Activated CD8-positive, alpha-beta memory T cell treated with anti-CD3 and anti-CD28 coated beads for 36 hours (primary cell): ENCODE results near the gene CDH5. TPM values are rescaled to one million over a fixed set of nuclear protein-coding genes. Genes with fewer than 3 reads are reported as not detected.

ENCODE experiments used
- CTCF ChIA-PET: fragments of 350-600 bp; sonication (Branson Sonifier 250); formaldehyde crosslinking; loops from one replicate; lab custom pipeline; 2021; ENCODE audit warnings: antibody characterized with exemption; lab: Charles Lee
- POLR2A ChIA-PET: fragments of 350-600 bp; sonication (Branson Sonifier 250); formaldehyde crosslinking; loops from one replicate; lab custom pipeline; 2021; ENCODE audit warnings: antibody characterized with exemption; lab: Charles Lee
- total RNA-seq, 2 experiments: library from RNA; stranded (reverse); gene quantifications; one replicate each; pipeline ENCODE4 v1.2.3, GENCODE V29; 2021

CDH5 gene
- total RNA-seq, 2 experiments from 2014 or later = not detected

DNA sequence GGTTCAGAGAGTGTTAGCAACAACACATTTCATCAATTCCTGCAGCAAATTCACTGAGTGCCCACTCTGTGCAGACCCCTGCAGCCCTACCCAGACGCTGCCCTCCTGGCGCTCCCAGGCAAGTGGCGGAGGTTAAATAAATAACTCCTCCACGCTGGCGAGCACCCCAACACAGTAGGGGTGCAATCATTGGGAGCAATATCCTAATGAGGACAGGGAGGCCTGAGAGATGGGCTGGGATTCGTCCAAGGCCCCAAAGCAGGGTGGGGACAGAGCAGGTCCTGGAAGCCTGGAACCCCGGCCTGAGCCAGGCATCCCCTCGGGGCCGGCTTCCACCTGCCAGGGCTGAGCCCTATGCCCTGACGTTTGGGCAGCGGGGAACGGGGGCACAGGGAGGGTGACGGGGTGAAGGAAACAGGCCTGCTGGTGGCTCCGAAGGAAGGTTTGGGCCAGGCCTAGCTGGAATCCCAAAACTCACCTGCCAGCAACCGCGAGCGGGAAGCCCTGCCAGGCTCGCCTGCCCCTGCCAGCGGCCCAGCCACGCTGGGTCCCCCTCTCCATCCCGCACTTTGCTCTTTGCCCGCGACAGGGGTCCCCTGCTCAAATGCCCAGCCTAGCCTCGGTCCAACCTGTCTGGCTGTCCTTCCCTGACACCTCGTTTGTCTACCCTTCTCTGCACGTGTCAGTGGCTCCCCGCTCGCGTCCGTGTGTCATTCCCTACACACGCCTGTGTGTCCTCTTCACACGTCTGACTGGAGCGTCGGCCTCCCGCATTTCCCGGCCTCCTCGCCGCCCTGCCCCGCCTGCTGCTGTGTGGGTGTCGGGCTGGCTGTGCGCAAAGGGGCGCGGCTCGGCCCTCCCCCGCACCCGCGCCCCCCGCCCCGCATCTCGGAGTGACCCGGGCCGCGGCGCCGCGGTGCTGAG, 59.9 kb downstream of the CDH5 start:
- ChIA-PET POLR2A (no interaction called here), CTCF (no interaction called here)

DNA sequence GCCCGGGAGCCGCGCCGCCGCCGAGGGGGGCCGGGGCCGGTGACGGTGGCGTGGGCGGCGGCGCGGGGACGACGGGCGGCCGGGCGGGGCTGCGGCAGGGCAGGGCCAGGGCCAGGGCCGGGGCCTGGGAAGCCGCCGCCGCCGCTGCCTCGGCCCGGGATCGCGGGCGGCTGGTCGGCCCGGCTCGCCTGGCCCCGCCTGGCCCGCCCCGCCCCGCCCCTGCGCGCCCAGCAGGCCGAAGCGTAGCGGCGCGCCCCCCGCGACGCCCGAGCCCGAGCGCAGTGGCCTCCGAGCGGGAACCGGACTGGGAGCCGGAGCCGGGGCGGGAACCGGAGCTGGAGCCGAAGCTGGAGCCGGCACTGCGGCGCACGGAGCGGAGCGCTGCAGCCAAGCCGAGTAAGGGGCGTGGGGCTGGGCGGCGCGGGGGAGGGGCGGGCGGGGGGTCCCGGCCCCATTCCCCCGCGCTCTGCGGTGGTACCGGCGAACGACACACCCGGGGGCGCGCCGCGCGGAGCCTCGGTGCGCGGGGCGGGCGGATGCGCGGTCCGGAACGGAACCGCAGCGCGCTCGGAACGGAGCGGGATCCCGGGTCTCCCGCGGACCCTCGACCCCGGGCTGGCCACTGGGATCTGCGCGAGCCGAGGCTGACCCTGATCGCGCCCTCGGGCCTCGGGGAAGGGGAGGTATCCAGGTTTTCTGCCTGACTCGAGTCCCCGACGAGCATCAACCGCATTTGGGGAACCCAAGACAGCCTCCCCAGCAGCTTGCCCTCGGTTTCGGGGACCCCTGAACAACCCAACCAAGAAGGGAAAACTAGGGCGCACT, 60.8 kb downstream of the CDH5 start, which contains the start of gene BEAN1:
BEAN1 (plus strand) TSS at position 260 of the 825 bp plus-strand sequence. CDS start 10,382 bp downstream, outside the sequence.
- POLR2A ChIA-PET = no interaction called here
- CTCF ChIA-PET = interaction anchor here (0.7 kb wide), 1 partner anchor 19 kb away, joined by 3 read pairs; no protein-coding TSS in a partner anchor

DNA sequence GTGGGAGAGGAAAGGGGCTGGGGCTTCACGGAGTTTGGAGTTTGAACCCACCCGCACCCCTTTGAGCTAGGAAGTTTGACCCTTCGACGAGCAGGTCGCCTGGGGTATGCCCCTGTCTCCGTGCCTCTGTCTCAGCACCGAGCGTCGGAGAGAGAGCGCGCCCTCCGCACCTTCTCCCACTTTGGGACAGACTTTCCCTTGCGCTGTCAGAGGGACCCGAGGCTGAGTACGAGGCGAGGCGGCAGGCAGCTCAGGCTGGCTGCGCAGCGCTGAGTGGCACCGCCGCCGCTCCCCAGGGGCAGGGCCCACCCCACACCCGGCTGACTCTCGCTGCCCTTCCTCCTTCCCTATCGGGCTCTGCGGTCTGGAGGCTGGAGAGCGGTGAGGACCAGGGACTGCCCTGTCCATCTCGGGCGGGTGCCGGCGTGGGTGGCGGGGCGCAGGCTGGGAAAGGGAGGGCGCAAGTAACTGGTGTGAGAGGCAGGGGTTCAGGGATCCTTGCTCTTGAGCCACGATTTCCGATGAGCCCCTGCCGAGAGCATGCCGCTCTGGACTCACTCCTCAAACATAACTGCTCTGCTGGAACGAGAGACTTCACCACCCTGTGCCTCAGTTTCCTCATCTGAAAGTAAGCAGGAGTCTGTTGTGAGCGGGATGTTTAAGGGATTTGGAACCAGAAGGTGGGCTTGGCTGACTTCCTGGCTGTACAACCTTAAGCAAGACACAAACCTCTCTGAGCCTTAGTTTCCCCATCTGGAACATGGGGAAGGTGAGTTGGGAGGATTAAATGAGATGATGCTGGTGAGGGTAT, 61.6 kb downstream of the CDH5 start:
- CTCF ChIA-PET = interaction anchor here (0.7 kb wide), 1 partner anchor 20 kb away, joined by 3 read pairs; no protein-coding TSS in a partner anchor
- POLR2A ChIA-PET = no interaction called here

DNA sequence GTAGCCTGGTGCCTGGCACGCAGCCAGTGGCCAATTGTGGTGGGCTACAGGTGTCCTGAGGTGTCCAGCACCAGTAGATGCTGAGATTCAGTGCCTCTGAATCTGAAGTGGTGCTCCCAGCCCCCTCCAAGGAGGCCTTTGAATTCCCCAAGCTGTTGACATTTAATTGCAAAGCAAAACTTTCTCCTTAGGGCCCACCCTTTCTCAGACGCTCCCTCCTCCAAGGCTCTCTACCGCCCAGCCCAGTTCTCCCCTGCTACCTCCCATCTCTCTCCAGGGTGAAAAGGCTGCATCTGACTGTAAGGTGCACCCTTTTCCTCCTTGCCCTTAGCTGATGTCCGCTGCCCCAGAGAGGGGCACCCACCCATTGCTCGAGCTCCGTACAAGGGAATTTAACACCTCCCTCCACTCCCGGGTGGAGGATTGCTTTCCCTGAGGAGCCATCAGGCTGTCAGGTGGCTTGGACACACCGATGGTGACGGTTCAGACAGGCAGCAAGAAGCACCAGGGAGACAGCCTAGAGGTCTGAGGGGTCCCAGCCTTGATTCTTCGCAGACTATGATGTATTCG, 62.3 kb downstream of the CDH5 start:
- POLR2A ChIA-PET = no interaction called here
- CTCF ChIA-PET = no interaction called here

DNA sequence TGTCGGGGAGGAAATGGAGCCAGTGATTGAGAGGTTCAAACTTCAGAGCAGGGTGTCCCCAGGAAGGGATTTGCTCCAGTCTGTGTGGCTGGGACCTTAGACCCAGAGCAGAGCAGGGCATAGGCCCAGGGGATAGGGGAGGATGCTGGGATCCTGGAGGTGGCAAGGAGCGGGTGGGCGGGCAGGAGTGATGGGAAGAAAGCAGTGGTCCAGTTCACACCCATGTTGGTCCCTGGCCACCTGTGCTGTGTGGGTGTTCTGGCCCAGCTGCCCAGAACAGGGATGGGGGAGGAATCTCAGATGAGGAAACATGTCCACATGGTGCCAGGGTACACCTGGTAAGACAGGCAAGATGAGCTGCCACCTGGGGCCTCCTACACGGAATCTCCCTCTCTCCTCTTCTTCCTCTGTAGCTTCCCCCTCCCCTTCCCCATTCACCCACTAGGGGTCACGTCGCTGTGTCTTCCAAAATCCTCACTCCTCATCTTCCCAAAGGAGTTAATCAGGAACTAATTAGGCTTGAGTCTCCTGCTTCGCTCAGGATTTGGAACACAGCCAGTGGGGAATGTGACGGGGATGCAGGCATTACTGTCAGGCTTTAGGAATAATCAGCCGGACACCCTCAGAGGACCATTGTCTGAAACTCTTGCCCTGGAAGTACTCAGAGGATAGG, 62.9 kb downstream of the CDH5 start:
- CTCF ChIA-PET = no interaction called here
- POLR2A ChIA-PET = no interaction called here

DNA sequence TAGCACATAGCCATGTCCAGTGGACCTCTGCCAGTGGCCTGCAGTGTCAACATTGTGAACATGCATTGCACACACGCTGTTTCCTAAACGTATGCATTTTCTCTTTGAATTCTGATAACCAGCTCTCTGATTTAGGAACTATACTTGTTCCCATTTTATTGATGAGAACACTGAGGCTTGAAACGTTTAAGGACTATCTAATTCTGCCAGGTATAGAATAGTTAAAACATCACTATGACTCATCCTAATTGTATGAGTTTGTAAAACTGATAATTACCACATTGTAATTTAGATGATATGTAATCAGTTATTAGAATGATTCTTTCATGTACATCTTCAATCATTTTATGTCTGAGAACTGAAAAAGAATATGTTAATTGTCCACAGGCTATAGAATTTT, 63.7 kb downstream of the CDH5 start:
- POLR2A ChIA-PET = no interaction called here
- CTCF ChIA-PET = no interaction called here

DNA sequence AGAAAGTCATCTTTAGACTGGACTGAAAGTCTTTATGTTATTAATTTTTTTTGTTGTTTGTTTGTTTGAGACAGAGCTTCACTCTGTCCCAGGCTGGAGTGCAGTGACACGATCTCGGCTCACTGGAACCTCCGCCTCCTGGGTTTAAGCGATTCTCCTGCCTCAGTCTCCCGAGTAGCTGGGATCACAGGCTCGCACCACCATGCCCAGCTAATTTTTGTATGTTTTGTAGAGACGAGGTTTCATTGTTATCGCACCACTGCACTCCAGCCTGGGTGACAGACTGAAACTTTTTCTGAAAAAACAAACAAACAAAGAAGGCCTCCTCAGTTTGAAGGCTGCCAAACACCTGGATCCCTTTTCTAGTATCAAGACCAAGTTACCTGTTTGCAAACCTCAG, 65.3 kb downstream of the CDH5 start:
- ChIA-PET POLR2A (no interaction called here), CTCF (no interaction called here)

DNA sequence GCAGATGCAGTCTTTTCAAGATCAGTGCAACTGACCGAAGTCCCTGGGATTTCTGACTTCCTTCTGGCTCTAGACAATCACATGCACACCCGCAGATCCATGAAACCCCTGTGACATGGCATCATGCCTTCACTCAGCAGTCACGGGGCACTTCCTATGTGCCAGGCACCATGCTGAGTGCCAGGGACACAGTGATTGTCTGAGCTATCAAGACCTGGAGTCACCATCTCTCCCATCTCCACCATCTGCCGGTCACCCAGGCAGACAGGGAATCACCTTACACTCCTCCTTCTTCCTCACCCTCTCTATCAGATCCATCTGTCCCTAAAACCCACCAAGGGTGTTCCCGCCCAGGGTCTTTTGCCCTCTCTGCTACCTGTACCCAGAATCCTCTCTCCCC, 65.9 kb downstream of the CDH5 start:
- ChIA-PET POLR2A (no interaction called here), CTCF (no interaction called here)

DNA sequence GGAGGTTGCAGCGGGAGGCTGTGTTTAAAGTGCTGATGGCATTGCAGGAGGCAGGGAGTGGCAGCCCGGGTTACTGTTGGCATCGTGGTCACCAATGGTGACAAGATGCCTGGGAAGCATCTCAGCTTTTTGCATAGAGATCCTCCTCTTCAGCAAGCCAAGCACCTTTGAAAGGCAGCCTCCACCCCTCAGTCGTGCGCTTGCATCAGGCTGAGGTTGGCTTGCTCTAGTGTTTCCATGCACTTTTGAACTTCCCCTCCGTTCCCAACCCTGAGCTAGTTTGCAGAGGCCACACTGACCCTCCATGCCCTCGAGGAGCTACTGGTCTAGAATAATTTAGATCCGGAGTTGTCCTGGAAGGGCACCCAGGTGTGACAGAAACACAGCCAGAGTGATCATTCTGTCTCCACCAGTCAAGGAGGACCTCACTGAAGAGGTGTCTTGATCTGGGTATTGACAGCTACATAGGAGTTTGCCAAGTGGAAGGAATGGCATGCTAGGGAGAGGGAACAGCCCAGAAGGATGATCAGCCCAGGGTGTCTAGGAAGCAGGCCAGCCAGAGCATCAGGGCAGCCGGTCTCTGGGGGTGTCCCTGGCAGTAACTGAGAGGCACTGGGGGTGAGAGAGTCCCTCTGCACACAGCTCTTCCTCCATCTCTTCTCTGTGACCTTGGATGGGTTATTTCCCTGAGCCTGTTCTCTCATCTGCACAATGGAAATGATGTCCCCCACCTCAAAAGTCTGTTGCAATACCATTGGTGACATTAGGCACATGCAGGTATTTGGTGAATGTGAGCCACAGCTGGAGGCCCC, 68.3 kb downstream of the CDH5 start:
- POLR2A ChIA-PET = no interaction called here
- CTCF ChIA-PET = interaction anchor here (1.1 kb wide), 1 partner anchor 28 kb away, joined by 3 read pairs; no protein-coding TSS in a partner anchor

DNA sequence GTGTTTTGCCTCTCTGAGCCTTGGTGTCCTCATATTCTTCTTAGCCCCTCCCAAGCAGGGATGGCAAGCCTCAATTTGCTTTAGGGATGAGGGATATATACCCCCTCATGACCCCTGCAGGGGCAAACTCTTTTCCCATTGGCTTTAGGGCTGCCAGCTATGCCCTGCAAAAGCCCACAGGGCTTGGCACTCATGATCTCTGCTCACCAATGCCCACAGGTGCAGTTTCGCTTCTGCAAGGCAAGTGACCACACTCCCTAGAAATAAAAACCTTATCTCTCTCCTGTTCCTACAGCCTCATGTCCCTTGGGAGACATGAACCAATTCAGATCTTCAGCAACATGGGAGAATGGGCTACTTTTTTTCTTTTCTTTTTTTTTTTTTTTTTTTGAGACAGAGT, 69.4 kb downstream of the CDH5 start:
- ChIA-PET POLR2A (no interaction called here), CTCF (no interaction called here)

DNA sequence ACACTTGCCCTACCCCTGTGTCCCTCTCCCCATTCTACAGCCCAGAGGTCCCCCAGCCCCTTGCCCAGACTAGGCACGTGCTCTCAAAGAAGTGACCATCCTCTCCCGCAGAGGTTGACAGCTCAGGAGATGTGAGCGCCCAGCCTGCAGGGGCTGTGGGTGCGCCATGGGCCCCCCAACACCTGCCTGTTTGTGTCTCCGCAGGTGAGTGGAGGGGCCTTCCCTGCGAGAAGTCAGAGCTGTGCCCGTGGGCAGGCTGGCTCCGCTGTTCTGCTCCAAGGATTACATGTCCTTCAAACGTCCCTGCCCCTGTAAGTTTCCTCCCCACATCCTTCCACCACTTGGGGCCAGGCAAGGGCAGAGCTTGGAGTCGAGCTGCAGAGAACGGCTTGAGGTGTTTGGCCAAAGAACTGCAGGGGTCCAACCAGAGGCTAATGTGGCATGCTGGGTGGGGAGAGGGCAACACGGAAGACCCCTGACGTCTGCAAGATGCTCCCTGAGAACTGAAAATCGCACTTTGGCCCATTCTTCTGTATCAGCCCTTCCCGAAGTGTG, 71.0 kb downstream of the CDH5 start:
- CTCF ChIA-PET = interaction anchor here (1.6 kb wide), 1 partner anchor 31 kb away, joined by 3 read pairs; no protein-coding TSS in a partner anchor
- POLR2A ChIA-PET = no interaction called here

DNA sequence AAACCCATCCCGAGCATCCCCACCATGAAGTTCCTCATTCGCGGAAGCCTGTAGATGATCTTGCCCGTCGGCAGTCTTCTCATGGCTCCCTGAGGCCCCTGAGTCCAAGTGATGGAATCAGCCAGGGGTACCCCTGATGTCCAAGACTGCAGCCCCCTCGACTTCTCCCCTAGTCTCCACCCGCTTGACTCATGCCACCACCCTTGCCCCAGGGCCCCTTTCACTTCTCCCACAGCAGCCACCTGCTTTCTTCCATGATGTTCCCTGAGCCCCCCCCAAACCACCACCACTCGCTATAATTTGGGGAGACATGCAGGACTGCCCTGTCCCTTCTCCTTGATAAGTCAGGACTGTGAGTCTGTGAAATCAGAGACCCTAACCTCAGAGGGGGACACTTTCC, 72.0 kb downstream of the CDH5 start:
- ChIA-PET CTCF (no interaction called here), POLR2A (no interaction called here)

DNA sequence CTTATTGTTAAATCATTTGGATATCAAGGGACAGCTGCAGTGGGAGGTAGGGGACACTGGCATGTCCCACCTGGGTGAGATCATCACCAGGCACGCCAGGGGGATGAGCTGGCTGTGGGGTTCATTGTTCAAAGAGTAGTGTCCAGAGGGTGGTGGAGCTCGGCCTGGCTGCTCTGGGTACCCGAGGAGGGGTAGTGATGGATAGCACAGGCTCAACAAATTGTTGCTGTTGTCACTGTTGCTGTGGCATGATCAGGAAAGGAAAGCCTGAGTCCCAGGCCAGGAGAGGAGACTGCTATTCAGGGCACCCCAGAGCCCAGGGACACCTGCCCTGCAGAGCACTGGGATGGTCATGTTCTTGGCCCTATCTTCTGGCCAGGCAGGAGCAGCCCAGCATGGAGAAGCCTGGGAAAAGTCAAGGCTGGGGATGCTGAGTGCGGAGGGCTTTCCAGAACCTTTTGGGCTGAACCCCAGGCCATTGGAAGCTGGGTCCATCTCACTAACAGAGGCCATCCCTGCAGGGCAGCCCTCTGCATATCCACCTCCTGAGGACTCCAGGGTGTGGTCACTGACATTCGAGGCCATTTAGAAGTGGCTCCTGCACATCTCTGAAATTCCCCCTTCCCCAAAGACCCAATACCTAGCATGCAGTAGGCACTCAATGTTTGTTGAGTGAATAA, 72.7 kb downstream of the CDH5 start:
- ChIA-PET CTCF (interaction anchor here (1.4 to 1.8 kb wide), 2 partner anchors 32 to 212 kb away, joined by 3 to 5 read pairs; no protein-coding TSS in a partner anchor), POLR2A (no interaction called here)

DNA sequence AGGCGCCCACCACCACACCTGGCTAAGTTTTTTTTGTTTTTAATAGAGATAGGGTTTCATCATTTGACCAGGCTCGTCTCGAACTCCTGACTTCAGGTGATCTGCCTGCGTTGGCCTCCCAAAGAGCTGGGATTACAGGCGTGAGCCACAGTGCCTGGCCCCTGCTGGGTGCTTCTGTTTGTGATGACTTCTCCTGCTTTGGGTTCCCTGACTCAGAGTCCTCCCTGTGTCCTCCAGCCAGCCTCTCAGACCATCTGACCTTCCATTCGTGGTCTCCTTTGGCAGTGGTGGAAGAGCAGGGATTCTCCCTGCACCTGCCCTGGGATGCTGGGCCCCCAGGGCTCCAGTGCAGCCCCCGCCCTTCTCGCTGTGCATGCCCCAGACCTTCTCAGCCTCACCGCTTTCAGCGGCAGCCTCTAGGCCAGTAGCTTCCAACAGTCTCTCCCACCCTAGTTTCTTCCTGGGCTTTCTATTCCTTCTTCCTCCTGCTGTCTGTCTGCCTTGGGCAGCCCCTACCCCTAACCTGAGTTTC, 73.8 kb downstream of the CDH5 start:
- POLR2A ChIA-PET = no interaction called here
- CTCF ChIA-PET = interaction anchor here (0.7 to 1.8 kb wide), 3 partner anchors 33 to 211 kb away, joined by 3 to 5 read pairs (median 3); no protein-coding TSS in a partner anchor

DNA sequence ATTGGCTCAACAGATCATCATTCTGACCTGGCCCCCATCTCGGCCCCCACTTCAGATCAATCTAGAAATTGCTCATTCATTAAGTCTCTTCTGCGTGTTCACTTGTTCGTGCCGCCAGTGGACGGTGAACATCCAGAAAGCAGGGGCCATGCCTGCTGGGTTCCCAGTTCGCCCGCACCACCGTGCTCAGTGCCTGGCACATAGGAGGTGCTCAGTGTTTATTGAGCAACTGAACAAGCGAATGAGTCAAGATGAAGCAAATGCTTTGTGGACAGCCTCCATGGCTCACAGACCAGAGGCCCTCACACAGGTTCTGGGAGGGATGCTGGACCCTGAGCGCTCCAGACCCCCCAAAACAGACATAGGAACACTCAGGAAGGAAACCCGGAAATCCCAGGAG, 74.5 kb downstream of the CDH5 start:
- POLR2A ChIA-PET = no interaction called here
- CTCF ChIA-PET = interaction anchor here (1.8 kb wide), 1 partner anchor 34 kb away, joined by 5 read pairs; no protein-coding TSS in a partner anchor
